K562 (cell line): ENCODE measurements around the gene PIKFYVE. TPM values are rescaled to one million over a fixed set of nuclear protein-coding genes. Genes with fewer than 3 reads are reported as not detected.

ENCODE experiments used
- ATF3 ChIP-seq, 2 experiments: fragments of 450-650 bp in 1 of 2; sonication (generic) in 1 of 2; formaldehyde crosslinking in 1 of 2; IDR thresholded peaks in 1 of 2; conservative IDR thresholded peaks in 1 of 2; 2 replicates each; pipeline versions ENCODE4 v1.6.1 to v1.8.1; 2016 to 2023; ENCODE audit warnings: mild to moderate bottlenecking in 2 of 2, moderate library complexity in 2 of 2, inconsistent platforms in 1 of 2, missing genetic modification reagents in 1 of 2
- FOSL1 ChIP-seq: fragments of 200-800 bp; sonication (Bioruptor generic); conservative IDR thresholded peaks from 2 replicates; pipeline ENCODE4 v1.6.1; 2016; ENCODE audit warnings: missing genetic modification characterization, missing compliant biosample characterization
- GTF2A2 ChIP-seq: IDR thresholded peaks from 2 replicates; pipeline ENCODE4 v1.6.1; 2016; ENCODE audit warnings: mild to moderate bottlenecking, missing genetic modification characterization, missing compliant biosample characterization
- NR3C1 ChIP-seq: sonication (generic); formaldehyde crosslinking; IDR thresholded peaks from 2 replicates; pipeline ENCODE4 v1.8.1; 2022; ENCODE audit warnings: missing genetic modification reagents
- SIN3A ChIP-seq, 2 experiments: fragments of 150-350 bp in 1 of 2; IDR thresholded peaks; 2 replicates each; pipeline ENCODE4 v1.6.1; 2011 to 2016; ENCODE audit warnings: borderline replicate concordance in 2 of 2, low read depth in 2 of 2, low read length in 2 of 2, mild to moderate bottlenecking in 2 of 2, moderate library complexity in 2 of 2; ENCODE audit not compliant: control insufficient read depth in 1 of 2
- ZNF449 ChIP-seq: fragments of 250-450 bp; sonication (Bioruptor Pico); IDR thresholded peaks from 2 replicates; pipeline ENCODE4 v1.8.0; 2022; ENCODE audit warnings: moderate library complexity, mild to moderate bottlenecking, inconsistent platforms
- ZNF512 ChIP-seq: IDR thresholded peaks from 2 replicates; pipeline ENCODE4 v1.6.1; 2016; ENCODE audit warnings: missing genetic modification characterization, missing compliant biosample characterization
- ZNF830 ChIP-seq: fragments of 250-450 bp; sonication (Bioruptor Pico); IDR thresholded peaks from 2 replicates; pipeline ENCODE4 v1.5.0; 2021; ENCODE audit warnings: mild to moderate bottlenecking
- polyA plus RNA-seq, 8 experiments: library from polyadenylated mRNA; depleted of rRNA in 4 of 8; stranded (reverse) in 5 of 8; unstranded in 3 of 8; fragments of >200 nt; fragmentation: Nextera tagmentation in 2 of 8; fragmentation: Illumina TruSeq in 1 of 8; extraction: Ambion mirVana in 2 of 8; extraction: Trizol in 1 of 8; gene quantifications; 2 replicates each; pipeline versions ENCODE4 v1.2.1 to v1.2.3, GENCODE V29; 2011 to 2014; ENCODE audit warnings: inconsistent platforms in 1 of 8, missing spikeins in 1 of 8
- total RNA-seq, 7 experiments: library from RNA; depleted of rRNA in 6 of 7; stranded (reverse); fragments of >200 nt in 6 of 7; fragmentation: Illumina TruSeq in 2 of 7; extraction: Trizol in 2 of 7; gene quantifications; 2 replicates each; pipeline versions ENCODE4 v1.2.1 to v1.2.3, GENCODE V29; 2011 to 2021; ENCODE audit warnings: low replicate concordance in 1 of 7

The PIKFYVE gene
- total and polyA plus RNA-seq, 9 of the 15 experiments (the other 6 are each of a cell fraction or from before 2014, with no cell fraction given), result 3.6 to 25.6 (median 16.7) TPM

DNA sequence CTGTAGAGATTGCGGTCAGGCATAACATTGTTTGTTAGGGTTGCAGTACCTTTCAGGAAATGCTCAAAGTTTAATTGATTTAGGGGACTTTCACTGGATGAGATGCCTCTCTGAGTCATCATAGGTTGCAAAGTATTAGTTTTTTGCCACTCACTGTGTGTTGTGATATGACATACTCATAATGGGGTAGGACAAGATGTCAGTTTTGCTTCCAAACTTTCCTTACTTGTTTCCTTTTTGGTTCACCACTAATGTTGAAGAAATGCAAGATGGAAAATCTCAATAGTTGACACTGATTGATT, 105.5 kb downstream of the PIKFYVE start (continued):
- TF ChIP-seq ATF3 (IDR thresholded peaks at IDR 0.05), result peak; percentile 51
- TF ChIP-seq ATF3 (CRISPR knock-in tag; conservative IDR thresholded peaks at IDR 0.05), result no peak
- TF ChIP-seq NR3C1 (CRISPR knock-in tag), result no peak
- no peak for TF ChIP-seq ZNF830 (CRISPR knock-in tag)
- TF ChIP-seq GTF2A2 (tag), result no peak
- TF ChIP-seq FOSL1, result 0 out of 2 replicates have a peak, but pooled peaks have one; percentile 7
- no peak for TF ChIP-seq ZNF449 (CRISPR knock-in tag)
- TF ChIP-seq SIN3A (IDR thresholded peaks at IDR 0.05; ENCODE audit: borderline replicate concordance in 2 of 2, control insufficient read depth in 1 of 2, low read depth in 2 of 2, low read length in 2 of 2), result no peak
- TF ChIP-seq ZNF512, result no peak
